Tibial nerve (tissue), 3 donors: ENCODE data around the gene DTL.

ENCODE experiments used
- CTCF ChIP-seq, 5 experiments: fragments of 200-600 bp in 3 of 5; fragments of 450-650 bp in 2 of 5; sonication (generic) in 3 of 5; IDR thresholded peaks; one replicate each; pipeline ENCODE4 v1.5.1; 2016 to 2019; ENCODE audit warnings: antibody characterized with exemption in 5 of 5, mild to moderate bottlenecking in 3 of 5, moderate library complexity in 2 of 5
- POLR2A ChIP-seq, 2 donors: fragments of 450-650 bp; IDR thresholded peaks; one replicate each; pipeline ENCODE4 v1.6.1; 2017; ENCODE audit warnings: antibody characterized with exemption in 2 of 2, mild to moderate bottlenecking in 2 of 2, moderate library complexity in 2 of 2

GRCh38 chr1:212062832-212063438 is 27.4 kb downstream of the DTL start:
- TF ChIP-seq CTCF (IDR thresholded peaks at IDR 0.05) (peak; percentile 52 to 67 (median 57)), POLR2A (IDR thresholded peaks at IDR 0.05) (no peak)
